ENCODE data around the gene SLC14A1. TPM values are rescaled to one million over a fixed set of nuclear protein-coding genes. Genes with fewer than 3 reads are reported as not detected.

Gene SLC14A1
- total RNA-seq, 1 donor, result 254 TPM

DNA sequence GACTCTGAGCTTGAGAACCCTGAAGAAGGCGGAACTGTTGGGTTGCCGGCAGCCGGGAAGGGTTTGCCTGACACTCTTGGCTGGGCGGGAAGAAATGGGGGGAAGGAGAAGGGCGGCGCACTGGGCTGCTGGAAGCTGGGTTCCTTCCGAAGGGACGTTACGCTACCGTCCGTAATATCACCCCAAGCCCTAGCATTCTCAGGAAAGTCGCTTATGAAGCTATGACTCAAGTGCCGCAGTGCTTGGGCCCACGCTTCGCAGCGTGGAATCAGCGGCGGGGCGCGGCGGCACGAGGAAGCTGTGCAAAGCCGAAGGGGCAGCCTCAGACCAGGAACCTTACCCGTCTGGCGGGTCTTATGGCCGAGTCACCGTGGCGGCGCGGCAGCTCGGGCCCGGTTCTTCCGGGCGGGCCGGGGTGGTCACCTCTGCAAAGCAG is 51.3 kb downstream of the SLC14A1 start:
- TF ChIP-seq, protein P1, sequence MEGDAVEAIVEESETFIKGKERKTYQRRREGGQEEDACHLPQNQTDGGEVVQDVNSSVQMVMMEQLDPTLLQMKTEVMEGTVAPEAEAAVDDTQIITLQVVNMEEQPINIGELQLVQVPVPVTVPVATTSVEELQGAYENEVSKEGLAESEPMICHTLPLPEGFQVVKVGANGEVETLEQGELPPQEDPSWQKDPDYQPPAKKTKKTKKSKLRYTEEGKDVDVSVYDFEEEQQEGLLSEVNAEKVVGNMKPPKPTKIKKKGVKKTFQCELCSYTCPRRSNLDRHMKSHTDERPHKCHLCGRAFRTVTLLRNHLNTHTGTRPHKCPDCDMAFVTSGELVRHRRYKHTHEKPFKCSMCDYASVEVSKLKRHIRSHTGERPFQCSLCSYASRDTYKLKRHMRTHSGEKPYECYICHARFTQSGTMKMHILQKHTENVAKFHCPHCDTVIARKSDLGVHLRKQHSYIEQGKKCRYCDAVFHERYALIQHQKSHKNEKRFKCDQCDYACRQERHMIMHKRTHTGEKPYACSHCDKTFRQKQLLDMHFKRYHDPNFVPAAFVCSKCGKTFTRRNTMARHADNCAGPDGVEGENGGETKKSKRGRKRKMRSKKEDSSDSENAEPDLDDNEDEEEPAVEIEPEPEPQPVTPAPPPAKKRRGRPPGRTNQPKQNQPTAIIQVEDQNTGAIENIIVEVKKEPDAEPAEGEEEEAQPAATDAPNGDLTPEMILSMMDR (IDR thresholded peaks at IDR 0.05; ENCODE audit: insufficient read depth, low read length), result no peak
- DNase-seq (ENCODE audit: low read depth), result peak; percentile 83
- peak overlapping the region; percentile 64 for H3K4me3 ChIP-seq (ENCODE audit: low read depth, low read length)

GRCh38 chr18:45775743-45776142 is 51.8 kb downstream of the SLC14A1 start:
- H3K4me3 ChIP-seq (ENCODE audit: low read depth, low read length), result peak overlapping the region; percentile 64
- TF ChIP-seq, protein P1 (IDR thresholded peaks at IDR 0.05; ENCODE audit: insufficient read depth, low read length), result no peak
- no peak for DNase-seq (ENCODE audit: low read depth)

- peak; percentile 95 for DNase-seq (ENCODE audit: low read depth)
- TF ChIP-seq, protein P1 (IDR thresholded peaks at IDR 0.05; ENCODE audit: insufficient read depth, low read length), result no peak
- no peak overlapping the region for H3K4me3 ChIP-seq (ENCODE audit: low read depth, low read length)
Measured at GRCh38 chr18:45777393-45777792, 53.4 kb downstream of the SLC14A1 start.

GRCh38 chr18:45780568-45780967 is 56.6 kb downstream of the SLC14A1 start:
- H3K4me3 ChIP-seq (ENCODE audit: low read depth, low read length), result no peak overlapping the region
- DNase-seq (ENCODE audit: low read depth), result peak; percentile 84
- TF ChIP-seq, protein P1 (IDR thresholded peaks at IDR 0.05; ENCODE audit: insufficient read depth, low read length), result no peak

DNA sequence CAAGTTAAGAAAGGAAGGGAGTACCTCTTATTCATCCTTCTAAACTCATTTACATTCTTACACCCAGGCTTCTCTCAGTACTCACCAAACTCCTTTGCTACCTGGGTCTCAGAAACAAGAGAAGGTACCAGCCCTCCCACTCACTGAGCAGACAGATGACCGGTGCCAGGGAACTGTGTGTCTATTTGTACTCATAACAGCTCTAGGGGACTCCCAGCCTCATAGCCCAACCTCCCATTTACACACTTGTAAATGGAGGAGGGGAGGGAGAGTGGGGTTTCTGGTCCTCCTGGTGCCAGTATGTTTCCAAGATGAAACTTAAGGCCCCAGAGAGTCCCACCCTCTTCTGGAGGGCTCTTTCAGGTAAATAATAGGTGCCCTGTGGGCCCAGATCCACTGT is 58.7 kb downstream of the SLC14A1 start:
- TF ChIP-seq, protein P1 (IDR thresholded peaks at IDR 0.05; ENCODE audit: insufficient read depth, low read length), result no peak
- no peak overlapping the region for H3K4me3 ChIP-seq (ENCODE audit: low read depth, low read length)
- no peak for DNase-seq (ENCODE audit: low read depth)

DNA sequence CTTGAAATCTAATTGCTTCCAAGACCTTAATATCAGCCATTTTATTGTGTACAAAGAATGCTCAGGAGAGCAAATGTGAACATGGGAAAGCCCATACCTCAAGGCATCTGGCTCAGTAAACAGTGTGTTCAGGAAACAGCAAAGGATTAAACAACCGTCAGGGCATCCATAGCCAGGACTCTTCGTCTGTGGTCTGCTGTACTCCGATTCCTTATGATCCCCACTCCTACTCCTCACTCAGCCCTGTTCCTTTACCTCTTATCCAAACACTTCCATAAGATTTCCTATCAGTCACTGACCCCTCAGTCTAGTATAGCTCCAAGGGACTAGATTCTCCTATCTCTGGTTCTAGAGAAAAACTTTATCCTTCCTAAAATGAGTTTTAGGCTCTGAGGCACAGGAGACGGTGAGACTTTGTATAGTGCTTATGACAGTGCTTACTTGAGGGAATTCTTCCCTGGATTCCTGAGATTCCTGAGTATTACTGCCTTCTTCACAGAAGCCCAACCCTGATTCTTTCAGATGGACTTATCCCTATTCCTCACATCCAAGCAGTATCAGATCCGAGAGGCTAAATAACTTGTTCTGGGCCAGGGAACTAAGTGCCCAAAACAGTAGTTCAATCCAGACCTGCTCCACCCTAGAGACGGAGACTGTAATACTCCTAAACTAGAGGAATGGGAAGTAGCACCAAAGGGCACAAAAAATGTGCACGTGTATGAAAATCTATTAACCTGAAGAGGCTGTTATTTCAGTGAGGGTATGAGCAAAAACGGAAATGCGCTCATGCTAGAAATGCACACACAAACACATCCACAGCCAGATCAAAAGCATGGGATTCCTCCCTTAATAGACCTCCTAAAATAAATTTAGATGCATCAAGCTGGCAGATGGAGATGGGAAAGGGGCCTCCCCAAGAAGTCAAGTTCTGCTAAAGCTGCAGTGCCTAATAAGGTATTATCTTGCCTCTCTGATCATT is 59.4 kb downstream of the SLC14A1 start:
- DNase-seq (ENCODE audit: low read depth), result peak; percentile 84
- H3K4me3 ChIP-seq (ENCODE audit: low read depth, low read length), result no peak overlapping the region
- TF ChIP-seq, protein P1 (IDR thresholded peaks at IDR 0.05; ENCODE audit: insufficient read depth, low read length), result no peak
